ENCODE results near the gene HIGD1A. TPM values are rescaled to one million over a fixed set of nuclear protein-coding genes. Genes with fewer than 3 reads are reported as not detected.
A peak's percentile ranks its signal among the peaks of the same experiment; 100 is the strongest.

HIGD1A gene
- total and polyA plus RNA-seq, 2 of the 4 experiments (the other 2 are of a cell fraction): 86.6 to 137 TPM

DNA sequence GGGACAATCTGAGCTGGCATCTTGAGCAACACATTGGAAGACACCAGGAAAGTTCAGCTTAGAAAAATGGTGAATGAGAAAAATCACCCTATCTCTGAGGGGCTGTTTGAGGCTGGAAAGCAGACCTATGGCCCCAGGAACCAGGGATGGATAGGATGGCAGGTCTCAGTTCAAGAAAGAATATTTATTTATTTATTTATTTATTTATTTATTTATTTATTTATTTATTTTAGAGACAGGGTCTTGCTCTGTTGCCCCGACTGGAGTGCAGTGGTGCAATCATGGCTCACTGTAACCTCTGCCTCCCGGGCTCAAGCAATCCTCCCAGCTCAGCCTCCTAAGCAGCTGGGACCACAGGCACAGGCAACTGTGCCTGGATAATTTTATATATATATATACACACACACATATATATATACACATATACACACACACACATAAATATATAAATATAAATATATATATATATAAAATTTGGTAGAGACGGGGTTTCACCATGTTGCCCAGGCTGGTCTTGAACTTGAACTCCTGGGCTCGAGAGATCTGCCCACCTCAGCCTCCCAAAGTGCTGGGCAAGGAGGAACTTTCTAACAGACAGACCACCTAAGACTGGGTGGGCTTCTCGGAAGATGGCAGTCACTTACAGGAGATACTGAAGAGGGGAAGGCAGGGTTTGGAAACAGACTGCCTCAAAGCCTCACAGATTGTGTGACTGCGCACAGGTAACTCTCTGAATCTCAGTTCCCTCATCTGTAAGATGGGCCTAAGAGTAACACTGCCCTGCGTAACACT, 60.9 kb downstream of the HIGD1A start:
- Histone ChIP-seq H4K8ac (ENCODE audit: low read depth in 2 of 2, low read length in 2 of 2) (no peak overlapping the region), H2BK15ac (ENCODE audit: low read depth, low read length) (no peak overlapping the region), H3K18ac (ENCODE audit: low read depth, low read length) (no peak overlapping the region), H2AK5ac (ENCODE audit: low read depth, low read length) (0 out of 2 replicates have a peak overlapping the region, but pooled peaks have one; percentile 6), H2BK20ac (ENCODE audit: low read depth, low read length) (no peak overlapping the region), H4K91ac (ENCODE audit: insufficient read depth, low read depth, low read length) (no peak overlapping the region), H3K9me3 (ENCODE audit: control insufficient read depth, insufficient read depth, low read length) (no peaks in the 10 kb centered on the region), H3K14ac (replicated peaks; ENCODE audit: low read depth, low read length) (no peak overlapping the region), H4K20me1 (ENCODE audit: insufficient read depth, low read length) (peaks cover 9% of the 10 kb centered on the region), H3K4me2 (ENCODE audit: low read depth, low read length) (no peak overlapping the region), H3K79me1 (ENCODE audit: low read depth in 1 of 2, low read length in 2 of 2) (no peaks in the 10 kb centered on the region), H3K9me1 (ENCODE audit: insufficient read depth, low read length) (peaks cover 14% of the 10 kb centered on the region), H4K5ac (ENCODE audit: low read depth, low read length) (no peak overlapping the region), H3K9ac (ENCODE audit: low read depth, low read length) (no peak overlapping the region), H2AFZ (replicated peaks; ENCODE audit: low read length, poor library complexity) (no peak overlapping the region), H3K4ac (ENCODE audit: low read depth, low read length) (no peak overlapping the region), H3K27me3 (ENCODE audit: control insufficient read depth, insufficient read depth, low read length) (peaks cover 14% of the 10 kb centered on the region; the same call in 1 of the 2 replicates), H2BK120ac (ENCODE audit: low read depth, low read length) (no peak overlapping the region), H2BK5ac (ENCODE audit: low read depth, low read length, poor library complexity, severe bottlenecking) (no peak overlapping the region), H3K4me3 (ENCODE audit: insufficient read depth, low read depth, low read length) (no peak overlapping the region), H3K56ac (ENCODE audit: extremely low read depth, insufficient read depth, low read length) (no peak overlapping the region), H2AK9ac (replicated peaks; ENCODE audit: low read depth, low read length, poor library complexity) (no peak overlapping the region), H3K36me3 (ENCODE audit: control insufficient read depth, insufficient read depth, low read length) (no peaks in the 10 kb centered on the region), H3K27ac (ENCODE audit: insufficient read depth, low read length) (no peak overlapping the region), H3K23ac (ENCODE audit: low read depth, low read length) (no peak overlapping the region), H3K4me1 (ENCODE audit: control insufficient read depth, insufficient read depth, low read length) (peaks cover 12% of the 10 kb centered on the region)
- dilution Hi-C loops (cut with HindIII; ENCODE audit: low sequenced_read_pairs, unreplicated experiment): no loop called here
- no TSS peak for BruUV-seq (replicated peaks)
- intact Hi-C loops (cut with micrococcal nuclease): loop anchor here (5.0 kb wide), 1 partner anchor 161 kb away; the partner anchor contains the start of gene SEC22C
- POLR2A ChIA-PET (ENCODE audit: unreplicated experiment): no interaction called here
- CTCF ChIA-PET: interaction anchor here (0.6 to 1.3 kb wide), 4 partner anchors 14 to 89 kb away, joined by 3 to 4 read pairs (median 4); no protein-coding TSS in a partner anchor
- DNase-seq (no peak), ATAC-seq (ENCODE audit: low read depth) (no peak)
- WGBS, 2 experiments (ENCODE audit: extremely low coverage in 2 of 2, insufficient read length in 1 of 2): no CpG with 5 or more reads among the region's 7 CpGs
- in situ Hi-C loops (cut with MboI; ENCODE audit: low sequenced_read_pairs): no loop called here
- TF ChIP-seq, protein P1, sequence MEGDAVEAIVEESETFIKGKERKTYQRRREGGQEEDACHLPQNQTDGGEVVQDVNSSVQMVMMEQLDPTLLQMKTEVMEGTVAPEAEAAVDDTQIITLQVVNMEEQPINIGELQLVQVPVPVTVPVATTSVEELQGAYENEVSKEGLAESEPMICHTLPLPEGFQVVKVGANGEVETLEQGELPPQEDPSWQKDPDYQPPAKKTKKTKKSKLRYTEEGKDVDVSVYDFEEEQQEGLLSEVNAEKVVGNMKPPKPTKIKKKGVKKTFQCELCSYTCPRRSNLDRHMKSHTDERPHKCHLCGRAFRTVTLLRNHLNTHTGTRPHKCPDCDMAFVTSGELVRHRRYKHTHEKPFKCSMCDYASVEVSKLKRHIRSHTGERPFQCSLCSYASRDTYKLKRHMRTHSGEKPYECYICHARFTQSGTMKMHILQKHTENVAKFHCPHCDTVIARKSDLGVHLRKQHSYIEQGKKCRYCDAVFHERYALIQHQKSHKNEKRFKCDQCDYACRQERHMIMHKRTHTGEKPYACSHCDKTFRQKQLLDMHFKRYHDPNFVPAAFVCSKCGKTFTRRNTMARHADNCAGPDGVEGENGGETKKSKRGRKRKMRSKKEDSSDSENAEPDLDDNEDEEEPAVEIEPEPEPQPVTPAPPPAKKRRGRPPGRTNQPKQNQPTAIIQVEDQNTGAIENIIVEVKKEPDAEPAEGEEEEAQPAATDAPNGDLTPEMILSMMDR (conservative IDR thresholded peaks at IDR 0.05; ENCODE audit: low read depth, low read length): no peak
- TF ChIP-seq MAZ (IDR thresholded peaks at IDR 0.05; ENCODE audit: borderline replicate concordance, low read depth, low read length): no peak

Measured in IMR-90 (cell line).